ENCODE data around the gene PTBP1. TPM values are rescaled to one million over a fixed set of nuclear protein-coding genes. Genes with fewer than 3 reads are reported as not detected.
"Not testable (repeated sequence)": the region's sequence is repeated elsewhere in the genome, so short reads cannot be mapped to it uniquely, and the experiment has no call there.

Gene PTBP1
- polyA plus RNA-seq, 4 donors, result 365 to 458 (median 390) TPM

DNA sequence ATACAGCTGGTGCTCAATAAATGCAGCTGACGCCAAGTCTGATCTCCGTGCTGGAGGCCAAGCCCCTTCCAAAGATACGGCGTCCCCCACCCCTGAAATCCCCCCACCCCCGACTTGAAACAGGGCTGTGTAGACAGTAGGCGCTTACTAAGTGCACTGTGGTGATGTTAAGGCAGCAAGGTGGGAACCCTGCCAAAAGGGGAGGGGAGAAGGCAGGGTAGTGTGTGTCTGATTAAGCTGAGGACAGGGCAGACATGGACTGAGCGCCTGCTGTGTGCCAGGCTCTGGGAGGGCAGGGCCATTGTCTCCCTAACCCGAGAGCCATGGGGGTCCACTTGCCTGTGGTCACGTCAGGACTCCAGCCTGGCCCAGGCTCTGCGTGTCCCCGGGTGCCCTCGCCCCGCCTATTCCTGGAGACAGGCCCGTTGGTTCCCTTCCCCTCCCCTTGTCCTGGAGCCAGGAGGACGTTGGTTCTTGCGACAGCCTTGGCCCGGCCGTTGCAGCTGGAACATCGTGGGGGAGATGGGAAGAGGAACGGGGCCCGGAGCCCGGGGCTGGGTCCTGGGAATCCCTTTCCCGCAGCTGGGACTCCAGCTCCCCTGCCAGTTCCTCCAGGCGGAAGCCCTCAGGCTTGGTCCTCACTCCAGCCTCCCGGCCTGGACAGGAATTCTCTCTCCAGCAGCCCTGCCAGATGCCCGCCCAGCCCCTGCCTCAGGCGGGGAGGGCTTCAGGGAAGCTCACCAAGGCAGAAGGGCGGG lies 53.1 kb downstream of the PTBP1 start:
- peak in 1 of 4 donors; percentile 54 for DNase-seq (ENCODE audit: low read depth in 4 of 4, low spot score in 3 of 4)

GRCh38 chr19:850979-851335 lies 53.7 kb downstream of the PTBP1 start:
- no peak for DNase-seq (ENCODE audit: low read depth in 4 of 4, low spot score in 3 of 4)

DNA sequence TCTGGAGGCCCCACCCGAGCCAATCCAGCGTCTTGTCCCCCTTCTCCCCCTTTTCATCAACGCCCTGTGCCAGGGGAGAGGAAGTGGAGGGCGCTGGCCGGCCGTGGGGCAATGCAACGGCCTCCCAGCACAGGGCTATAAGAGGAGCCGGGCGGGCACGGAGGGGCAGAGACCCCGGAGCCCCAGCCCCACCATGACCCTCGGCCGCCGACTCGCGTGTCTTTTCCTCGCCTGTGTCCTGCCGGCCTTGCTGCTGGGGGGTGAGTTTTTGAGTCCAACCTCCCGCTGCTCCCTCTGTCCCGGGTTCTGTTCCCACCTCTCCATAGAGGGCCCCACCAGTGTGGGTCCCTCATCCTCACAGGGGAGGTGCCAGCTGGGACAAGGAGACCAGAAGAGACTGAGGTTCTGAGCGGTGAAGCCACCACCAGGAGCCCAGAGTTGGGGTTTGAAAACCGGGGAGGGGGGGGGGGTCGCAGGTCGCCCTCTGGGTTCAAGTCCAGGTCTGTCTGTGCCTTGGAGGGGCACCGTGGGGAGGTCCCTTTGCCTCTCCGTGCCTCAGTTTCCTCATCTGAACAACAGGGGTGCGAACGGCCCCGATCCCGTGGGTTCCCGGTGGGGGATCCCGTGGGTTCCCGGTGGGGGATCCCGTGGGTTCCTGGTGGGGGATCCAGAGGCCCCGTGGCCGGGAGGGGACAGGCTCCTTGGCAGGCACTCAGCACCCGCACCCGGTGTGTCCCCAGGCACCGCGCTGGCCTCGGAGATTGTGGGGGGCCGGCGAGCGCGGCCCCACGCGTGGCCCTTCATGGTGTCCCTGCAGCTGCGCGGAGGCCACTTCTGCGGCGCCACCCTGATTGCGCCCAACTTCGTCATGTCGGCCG lies 55.1 kb downstream of the PTBP1 start, which contains the start of gene ELANE:
Gene ELANE (plus strand): TSS at position 168 of the 878 bp plus-strand sequence. CDS start 26 bp downstream, at position 194.
- no peak for DNase-seq (ENCODE audit: low read depth in 4 of 4, low spot score in 3 of 4)

DNA sequence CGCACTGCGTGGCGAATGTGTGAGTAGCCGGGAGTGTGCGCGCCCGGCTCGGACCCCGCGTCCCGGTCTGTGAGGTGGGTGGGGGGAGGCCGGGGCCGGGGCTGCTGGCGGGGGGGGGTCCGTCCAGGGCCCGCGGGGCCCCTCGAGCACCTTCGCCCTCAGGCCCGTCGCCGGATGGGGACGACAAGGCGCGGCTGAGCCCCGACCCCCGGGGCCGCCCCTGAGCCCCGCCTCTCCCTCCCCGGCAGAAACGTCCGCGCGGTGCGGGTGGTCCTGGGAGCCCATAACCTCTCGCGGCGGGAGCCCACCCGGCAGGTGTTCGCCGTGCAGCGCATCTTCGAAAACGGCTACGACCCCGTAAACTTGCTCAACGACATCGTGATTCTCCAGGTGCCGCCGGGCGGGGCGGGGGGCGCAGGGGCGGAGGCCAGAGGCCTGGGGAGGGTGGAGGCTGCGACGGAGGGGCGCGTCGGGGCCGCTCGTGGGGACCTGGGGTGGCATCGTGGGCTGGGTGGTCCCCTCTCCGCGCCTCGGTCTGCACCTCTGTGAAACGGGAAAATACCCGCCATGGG lies 55.8 kb downstream of the PTBP1 start:
- no peak for DNase-seq (ENCODE audit: low read depth in 4 of 4, low spot score in 3 of 4)

DNA sequence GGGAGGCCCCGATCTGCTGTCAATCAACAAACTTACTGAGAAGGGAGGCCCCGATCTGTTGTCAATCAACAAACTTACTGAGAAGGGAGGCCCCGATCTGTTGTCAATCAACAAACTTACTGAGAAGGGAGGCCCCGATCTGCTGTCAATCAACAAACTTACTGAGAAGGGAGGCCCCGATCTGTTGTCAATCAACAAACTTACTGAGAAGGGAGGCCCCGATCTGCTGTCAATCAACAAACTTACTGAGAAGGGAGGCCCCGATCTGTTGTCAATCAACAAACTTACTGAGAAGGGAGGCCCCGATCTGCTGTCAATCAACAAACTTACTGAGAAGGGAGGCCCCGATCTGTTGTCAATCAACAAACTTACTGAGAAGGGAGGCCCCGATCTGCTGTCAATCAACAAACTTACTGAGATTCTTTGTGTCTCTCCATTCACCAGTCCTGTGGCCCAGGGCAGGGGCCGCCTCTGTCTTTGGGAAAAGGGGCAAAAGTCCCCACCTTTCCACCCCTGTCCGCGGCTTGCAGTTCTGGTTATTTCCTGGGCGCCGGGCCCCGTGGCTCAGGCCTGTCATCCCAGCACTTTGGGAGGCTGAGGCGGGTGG lies 56.5 kb downstream of the PTBP1 start:
- not testable (repeated sequence) for DNase-seq (ENCODE audit: low read depth in 4 of 4, low spot score in 3 of 4)

GRCh38 chr19:854549-854948 lies 57.3 kb downstream of the PTBP1 start:
- no peak for DNase-seq (ENCODE audit: low read depth in 4 of 4, low spot score in 3 of 4)

DNA sequence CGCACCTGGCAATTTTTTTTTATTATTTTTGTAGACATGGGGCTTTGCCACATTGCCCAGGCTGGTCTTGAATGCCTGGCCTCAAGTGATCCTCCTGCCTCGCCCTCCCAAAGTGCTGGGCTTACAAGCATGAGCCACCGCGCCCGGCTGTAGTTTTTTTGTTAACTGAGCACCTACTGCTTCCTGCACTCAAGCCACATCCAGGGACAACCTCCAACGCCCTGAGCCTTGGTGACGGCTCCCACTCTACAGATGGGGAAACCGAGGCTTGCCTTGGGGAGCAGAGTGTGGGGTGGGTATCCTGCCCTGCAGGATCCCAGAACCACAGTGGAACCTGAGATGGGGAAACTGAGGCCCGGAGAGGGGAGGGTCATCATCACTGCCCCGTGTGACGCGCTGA lies 57.9 kb downstream of the PTBP1 start:
- no peak for DNase-seq (ENCODE audit: low read depth in 4 of 4, low spot score in 3 of 4)

DNA sequence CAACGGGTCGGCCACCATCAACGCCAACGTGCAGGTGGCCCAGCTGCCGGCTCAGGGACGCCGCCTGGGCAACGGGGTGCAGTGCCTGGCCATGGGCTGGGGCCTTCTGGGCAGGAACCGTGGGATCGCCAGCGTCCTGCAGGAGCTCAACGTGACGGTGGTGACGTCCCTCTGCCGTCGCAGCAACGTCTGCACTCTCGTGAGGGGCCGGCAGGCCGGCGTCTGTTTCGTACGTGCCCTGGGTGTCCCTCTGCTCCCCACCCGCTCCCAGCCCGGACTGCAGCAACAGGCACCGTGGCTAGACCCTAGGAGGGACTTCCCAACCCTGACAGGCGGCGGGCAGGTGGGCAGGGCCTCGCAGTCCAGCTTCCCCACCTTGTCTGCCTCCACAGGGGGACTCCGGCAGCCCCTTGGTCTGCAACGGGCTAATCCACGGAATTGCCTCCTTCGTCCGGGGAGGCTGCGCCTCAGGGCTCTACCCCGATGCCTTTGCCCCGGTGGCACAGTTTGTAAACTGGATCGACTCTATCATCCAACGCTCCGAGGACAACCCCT lies 58.4 kb downstream of the PTBP1 start:
- no peak for DNase-seq (ENCODE audit: low read depth in 4 of 4, low spot score in 3 of 4)

- no peak for DNase-seq (ENCODE audit: low read depth in 4 of 4, low spot score in 3 of 4)
Observed at GRCh38 chr19:858284-858683, 61.0 kb downstream of the PTBP1 start.

- DNase-seq (ENCODE audit: low read depth in 4 of 4, low spot score in 3 of 4), result no peak
Observed at GRCh38 chr19:858868-859843, 61.9 kb downstream of the PTBP1 start, which contains the start of gene CFD. TSS of gene CFD (plus strand) at chr19:859664. CDS start at chr19:859690, 26 bp downstream.

- no peak for DNase-seq (ENCODE audit: low read depth in 4 of 4, low spot score in 3 of 4)
Observed at GRCh38 chr19:861141-861755, 64.0 kb downstream of the PTBP1 start.

Other genes starting within 250 kb of the PTBP1 start
- 100 to 1,000 TPM; 419 to 639 (median 444) TPM for gene BSG, start 224.9 kb upstream of the PTBP1 start, polyA plus RNA-seq (ENCODE audit: insufficient read length in 4 of 4)
- gene HCN2, start 207.6 kb upstream of the PTBP1 start, polyA plus RNA-seq (ENCODE audit: insufficient read length in 4 of 4), result under 1 TPM; 0.18 to 0.44 (median 0.23) TPM
- 10 to 100 TPM; 52.8 to 71.6 (median 57.0) TPM for gene POLRMT, start 163.9 kb upstream of the PTBP1 start, polyA plus RNA-seq (ENCODE audit: insufficient read length in 4 of 4)
- under 1 TPM; 0.23 to 0.73 (median 0.48) TPM for gene FGF22, start 157.6 kb upstream of the PTBP1 start, polyA plus RNA-seq (ENCODE audit: insufficient read length in 4 of 4)
- gene RNF126, start 134.2 kb upstream of the PTBP1 start, polyA plus RNA-seq (ENCODE audit: insufficient read length in 4 of 4), result 10 to 100 TPM; 20.8 to 36.7 (median 27.4) TPM
- 10 to 100 TPM; 13.8 to 22.5 (median 16.3) TPM for gene FSTL3, start 121.1 kb upstream of the PTBP1 start, polyA plus RNA-seq (ENCODE audit: insufficient read length in 4 of 4)
- gene PRSS57, start 102.0 kb upstream of the PTBP1 start, polyA plus RNA-seq (ENCODE audit: insufficient read length in 4 of 4), result under 1 TPM; 0.17 to 0.48 (median 0.37) TPM
- gene PALM, start 88.5 kb upstream of the PTBP1 start, polyA plus RNA-seq (ENCODE audit: insufficient read length in 4 of 4), result 100 to 1,000 TPM in 1 of 4 donors, 10 to 100 TPM in 3; 79.7 to 121 (median 87.5) TPM
- 1 to 10 TPM; 7.6 to 9.7 (median 8.0) TPM for gene MISP, start 46.3 kb upstream of the PTBP1 start, polyA plus RNA-seq (ENCODE audit: insufficient read length in 4 of 4)
- 10 to 100 TPM in 3 of 4 donors, 1 to 10 TPM in 1; 8.6 to 19.1 (median 13.6) TPM for gene PLPPR3, start 24.5 kb downstream of the PTBP1 start, polyA plus RNA-seq (ENCODE audit: insufficient read length in 4 of 4)
- 1 to 10 TPM in 2 of 4 donors, under 1 TPM in 2; 0.76 to 2.4 (median 1.2) TPM for gene AZU1, start 30.4 kb downstream of the PTBP1 start, polyA plus RNA-seq (ENCODE audit: insufficient read length in 4 of 4)
- gene PRTN3, start 43.5 kb downstream of the PTBP1 start, polyA plus RNA-seq (ENCODE audit: insufficient read length in 4 of 4), result 1 to 10 TPM in 2 of 4 donors, under 1 TPM in 2; 0.50 to 1.6 (median 1.2) TPM
- gene ELANE, start 54.9 kb downstream of the PTBP1 start, polyA plus RNA-seq (ENCODE audit: insufficient read length in 4 of 4), result under 1 TPM in 3 of 4 donors, not detected in 1; 0.18 to 0.96 (median 0.64) TPM
- 1 to 10 TPM; 2.1 to 5.7 (median 2.6) TPM for gene CFD, start 62.2 kb downstream of the PTBP1 start, polyA plus RNA-seq (ENCODE audit: insufficient read length in 4 of 4)
- 10 to 100 TPM; 57.1 to 70.8 (median 60.7) TPM for gene MED16, start 95.7 kb downstream of the PTBP1 start, polyA plus RNA-seq (ENCODE audit: insufficient read length in 4 of 4)
- not detected for gene RNU6-9, start 96.0 kb downstream of the PTBP1 start, polyA plus RNA-seq (ENCODE audit: insufficient read length in 4 of 4)
- 10 to 100 TPM; 44.0 to 61.4 (median 46.7) TPM for gene R3HDM4, start 115.8 kb downstream of the PTBP1 start, polyA plus RNA-seq (ENCODE audit: insufficient read length in 4 of 4)
- gene KISS1R, start 119.9 kb downstream of the PTBP1 start, polyA plus RNA-seq (ENCODE audit: insufficient read length in 4 of 4), result 1 to 10 TPM in 1 of 4 donors, under 1 TPM in 3; 0.38 to 1.6 (median 0.61) TPM
- 10 to 100 TPM; 19.4 to 27.4 (median 22.9) TPM for gene ARID3A, start 128.6 kb downstream of the PTBP1 start, polyA plus RNA-seq (ENCODE audit: insufficient read length in 4 of 4)
- gene WDR18, start 186.9 kb downstream of the PTBP1 start, polyA plus RNA-seq (ENCODE audit: insufficient read length in 4 of 4), result 10 to 100 TPM; 33.6 to 78.8 (median 37.7) TPM
- 1 to 10 TPM in 1 of 4 donors, under 1 TPM in 3; 0.44 to 1.3 (median 0.55) TPM for gene GRIN3B, start 203.0 kb downstream of the PTBP1 start, polyA plus RNA-seq (ENCODE audit: insufficient read length in 4 of 4)
- 100 to 1,000 TPM in 2 of 4 donors, 10 to 100 TPM in 2; 98.1 to 152 (median 101) TPM for gene TMEM259, start 223.7 kb downstream of the PTBP1 start, polyA plus RNA-seq (ENCODE audit: insufficient read length in 4 of 4)
- not detected for gene RNU6-2, start 224.1 kb downstream of the PTBP1 start, polyA plus RNA-seq (ENCODE audit: insufficient read length in 4 of 4)
- gene CNN2, start 229.2 kb downstream of the PTBP1 start, polyA plus RNA-seq (ENCODE audit: insufficient read length in 4 of 4), result 100 to 1,000 TPM; 161 to 205 (median 176) TPM
- gene ABCA7, start 242.7 kb downstream of the PTBP1 start, polyA plus RNA-seq (ENCODE audit: insufficient read length in 4 of 4), result 1 to 10 TPM; 6.2 to 8.9 (median 7.6) TPM